GM18858 (cell line): Measurements from ENCODE around the gene MRO.
"Not testable (repeated sequence)": the region's sequence is repeated elsewhere in the genome, so short reads cannot be mapped to it uniquely, and the experiment has no call there.

ENCODE experiments used
- ATAC-seq: cut with Tn5 transposase; IDR thresholded peaks from one replicate; pipeline ENCODE4 v1.9.1; 2021; ENCODE audit not compliant: unreplicated experiment

The MRO gene

DNA sequence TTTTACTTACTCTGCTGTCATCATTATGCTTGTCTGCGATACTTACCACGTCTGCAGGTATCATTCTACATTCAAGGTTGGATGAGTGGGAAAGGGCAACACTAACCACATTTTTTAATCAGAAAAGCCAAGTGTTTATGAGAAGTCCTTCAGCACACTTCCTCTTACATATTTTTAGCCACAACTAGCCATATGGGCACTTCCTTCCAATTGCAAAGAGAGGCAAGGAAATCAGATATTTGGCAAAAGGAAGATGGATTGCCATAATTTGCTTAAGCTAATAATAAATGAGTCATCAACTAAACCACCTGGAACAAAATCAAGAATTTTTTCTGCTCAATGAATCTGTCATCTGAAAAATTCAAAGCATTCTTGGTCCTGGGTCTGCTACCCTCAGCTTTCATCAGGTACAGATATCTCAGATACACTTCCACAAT is 16.7 kb upstream of the MRO start:
- ATAC-seq = no peak

DNA sequence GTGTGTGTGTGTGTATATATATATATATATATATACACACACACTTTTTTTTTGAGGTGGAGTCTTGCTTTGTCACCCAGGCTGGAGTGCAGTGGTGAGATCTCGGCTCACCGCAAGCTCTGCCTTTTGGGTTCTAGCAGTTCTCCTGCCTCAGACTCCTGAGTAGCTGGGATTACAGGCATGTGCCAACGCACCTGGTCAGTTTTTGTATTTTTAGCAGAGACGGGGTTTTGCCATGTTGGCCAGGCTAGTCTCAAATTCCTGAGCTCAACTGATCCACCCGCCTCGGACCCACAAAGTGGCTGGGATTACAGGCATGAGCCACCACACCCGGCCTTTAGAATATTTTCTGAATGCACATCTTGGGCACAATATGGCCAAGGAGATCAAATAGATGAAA is 13.7 kb upstream of the MRO start:
- not testable (repeated sequence) for ATAC-seq

DNA sequence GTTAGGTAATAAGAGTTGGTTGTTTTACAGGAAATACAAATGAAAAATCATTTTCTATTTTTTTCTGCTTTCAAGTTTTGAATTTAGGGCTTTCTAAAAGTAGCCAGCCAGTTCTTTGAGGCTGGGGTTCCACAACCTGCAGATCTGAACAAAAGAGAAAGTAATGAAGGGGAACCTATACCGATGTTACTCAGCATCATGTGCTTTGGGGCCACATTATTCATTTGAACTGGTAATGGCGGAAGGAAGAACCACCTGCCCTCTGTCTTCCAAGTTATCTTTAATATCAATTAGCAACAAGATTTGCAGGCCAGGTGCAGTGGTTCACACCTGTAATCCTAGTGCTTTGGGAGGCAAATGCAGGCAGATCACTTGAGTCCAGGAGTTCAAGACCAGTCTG is 12.9 kb upstream of the MRO start:
- ATAC-seq = peak; percentile 45

DNA sequence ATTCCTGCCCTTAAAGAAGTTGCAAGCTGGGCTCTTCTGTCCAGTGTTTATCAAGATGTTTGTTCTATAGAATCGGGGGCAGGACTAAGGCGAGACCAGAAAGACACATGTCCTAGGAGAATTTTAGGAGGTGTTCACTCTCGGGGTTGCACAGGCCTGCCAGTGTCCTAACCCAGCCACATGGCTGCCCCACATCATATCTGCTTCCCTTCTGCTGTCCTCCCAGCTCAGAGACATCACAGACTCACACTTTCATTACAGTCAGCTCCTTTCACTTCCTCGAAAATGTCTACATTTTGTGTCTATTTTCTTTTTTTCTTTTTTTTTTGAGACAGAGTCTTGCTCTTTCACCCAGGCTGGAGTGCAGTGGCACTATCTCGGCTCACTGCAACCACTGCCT is 10.7 kb upstream of the MRO start:
- ATAC-seq = peak; percentile 63

DNA sequence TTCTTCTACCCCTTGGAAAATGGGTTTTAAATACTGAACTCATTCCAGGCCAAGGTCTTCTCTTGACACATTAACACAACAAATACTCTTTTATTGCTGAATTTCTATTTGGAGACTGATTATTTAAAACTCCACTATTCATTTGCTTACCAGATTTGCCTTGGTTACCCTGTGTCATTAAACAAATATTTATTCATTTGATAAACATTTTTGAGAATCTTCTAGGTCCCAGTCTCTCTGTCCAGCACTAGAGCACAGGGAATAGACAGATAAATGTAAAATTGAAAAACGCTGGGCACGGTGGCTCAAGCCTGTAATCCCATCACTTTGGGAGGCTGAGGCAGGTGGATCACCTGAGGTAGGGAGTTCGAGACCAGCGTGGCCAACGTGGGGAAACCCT is 9.8 kb upstream of the MRO start:
- ATAC-seq = no peak

DNA sequence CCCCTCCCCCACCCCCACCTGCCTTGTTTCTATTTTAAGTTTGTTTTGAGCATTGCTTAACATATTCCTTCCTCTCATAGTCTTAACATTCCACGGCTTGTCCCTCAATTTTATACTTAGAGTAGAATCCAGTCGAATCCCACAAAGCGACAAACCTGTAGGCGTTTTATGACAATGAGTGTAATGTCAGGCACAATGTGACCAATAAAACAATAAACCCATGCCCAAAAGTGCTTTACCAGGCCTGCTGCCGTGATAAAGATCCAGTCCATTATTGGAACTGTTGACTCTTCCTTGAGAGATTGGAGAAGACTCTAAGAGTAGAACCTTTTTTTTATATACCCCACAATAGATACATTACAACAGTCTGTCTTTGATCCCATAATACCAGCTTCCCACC is 6.2 kb upstream of the MRO start:
- ATAC-seq = no peak

DNA sequence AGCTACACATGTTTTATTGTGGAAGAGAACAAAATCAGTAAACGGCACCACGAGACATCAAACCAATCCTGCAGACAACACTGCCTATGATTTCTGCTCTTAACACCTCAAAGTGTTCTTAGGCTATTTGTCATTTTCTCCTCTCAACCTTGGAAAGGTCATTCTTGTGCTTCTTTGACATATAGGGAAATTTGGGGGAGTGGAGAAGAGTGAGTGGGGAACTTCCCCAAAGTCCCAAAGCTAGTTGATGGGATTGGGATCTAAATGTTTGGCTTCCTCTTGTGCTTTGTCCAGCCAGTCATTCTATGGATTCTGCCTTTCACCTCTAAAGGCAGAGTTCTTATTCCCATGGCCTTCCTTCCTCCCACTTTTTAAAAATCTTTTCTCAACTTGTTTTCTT is 5.8 kb upstream of the MRO start:
- ATAC-seq = no peak

DNA sequence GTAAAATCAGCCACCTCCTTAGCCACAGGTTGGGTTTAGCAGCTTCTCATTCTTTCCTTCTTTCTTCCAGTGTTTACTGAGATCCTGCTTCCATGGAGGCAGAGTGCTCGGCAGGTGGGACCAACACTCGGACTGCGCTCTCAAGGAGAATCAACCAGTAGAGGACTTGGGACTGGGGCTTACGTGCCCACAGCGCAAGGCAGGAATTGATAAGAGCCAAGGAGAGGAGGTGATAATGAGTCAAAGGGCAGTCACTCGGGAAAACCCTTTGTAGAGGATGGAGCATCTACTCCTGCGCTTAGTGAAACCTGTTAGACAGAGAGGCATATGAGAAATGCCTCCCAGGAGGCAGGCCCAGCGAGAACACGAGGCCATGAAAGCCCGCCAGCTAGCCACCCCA is 2.9 kb upstream of the MRO start:
- ATAC-seq = no peak

DNA sequence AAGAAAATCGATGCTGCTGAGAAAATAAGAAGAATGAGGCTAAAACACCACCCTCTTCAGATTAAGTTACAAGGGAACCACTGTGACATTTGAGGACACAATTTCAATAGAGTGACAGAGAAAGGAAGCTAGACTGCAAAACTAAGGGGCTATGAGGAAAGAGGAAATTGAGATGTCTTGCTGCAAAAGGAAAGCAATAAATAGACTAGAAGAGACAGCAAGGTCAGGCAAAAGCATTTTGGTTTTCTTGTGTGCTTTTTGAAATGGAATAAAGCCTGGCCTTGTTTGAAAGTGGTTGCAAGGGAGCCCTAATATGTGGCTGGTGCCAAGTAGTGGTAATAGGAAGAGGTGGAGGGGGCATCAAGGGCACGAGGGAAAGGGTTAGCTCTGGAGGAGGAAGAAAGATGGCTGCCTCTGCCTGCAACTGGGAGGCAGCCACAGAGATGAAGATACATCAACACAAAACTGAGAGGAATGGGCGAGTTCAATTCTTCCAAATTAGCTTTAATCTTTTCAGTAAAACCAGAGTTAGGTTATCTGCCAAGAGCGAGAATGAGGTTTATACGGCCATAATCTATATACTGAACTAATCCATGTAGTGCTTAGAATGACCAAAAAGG is 1.2 kb upstream of the MRO start:
- no peak for ATAC-seq

DNA sequence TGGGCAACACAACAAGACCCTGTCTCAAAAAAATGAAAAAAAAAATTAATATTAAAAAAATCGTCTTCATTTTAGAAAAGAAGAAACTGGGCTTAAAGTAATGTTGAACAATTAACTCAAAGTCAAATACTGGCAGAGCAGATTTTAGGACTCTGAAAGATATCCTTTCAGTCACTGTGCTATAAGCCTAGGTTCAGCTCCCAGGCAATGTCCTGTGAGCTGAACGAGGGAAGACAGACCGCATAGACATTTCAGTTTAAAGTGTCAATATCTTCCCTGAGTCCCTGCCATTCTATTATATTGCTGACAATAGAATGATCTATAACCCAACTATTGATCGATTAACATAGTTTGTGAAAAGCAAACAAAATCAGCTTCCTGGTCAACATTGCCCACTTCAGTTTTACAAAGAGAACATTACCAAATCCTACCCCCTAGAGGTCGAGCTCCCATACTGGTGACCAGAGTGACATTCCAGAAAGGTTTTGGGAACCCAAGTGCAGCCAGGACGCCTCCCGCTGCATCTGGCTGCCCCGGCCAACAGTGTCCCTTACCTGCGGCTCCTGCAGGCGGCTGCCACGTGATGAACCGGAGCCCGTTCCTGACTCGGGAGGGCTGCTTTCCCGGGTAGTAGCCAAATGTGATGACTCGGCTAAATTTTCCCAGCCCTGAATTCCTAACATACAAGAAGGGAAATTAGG is 639 bp downstream of the MRO start:
- no peak for ATAC-seq

DNA sequence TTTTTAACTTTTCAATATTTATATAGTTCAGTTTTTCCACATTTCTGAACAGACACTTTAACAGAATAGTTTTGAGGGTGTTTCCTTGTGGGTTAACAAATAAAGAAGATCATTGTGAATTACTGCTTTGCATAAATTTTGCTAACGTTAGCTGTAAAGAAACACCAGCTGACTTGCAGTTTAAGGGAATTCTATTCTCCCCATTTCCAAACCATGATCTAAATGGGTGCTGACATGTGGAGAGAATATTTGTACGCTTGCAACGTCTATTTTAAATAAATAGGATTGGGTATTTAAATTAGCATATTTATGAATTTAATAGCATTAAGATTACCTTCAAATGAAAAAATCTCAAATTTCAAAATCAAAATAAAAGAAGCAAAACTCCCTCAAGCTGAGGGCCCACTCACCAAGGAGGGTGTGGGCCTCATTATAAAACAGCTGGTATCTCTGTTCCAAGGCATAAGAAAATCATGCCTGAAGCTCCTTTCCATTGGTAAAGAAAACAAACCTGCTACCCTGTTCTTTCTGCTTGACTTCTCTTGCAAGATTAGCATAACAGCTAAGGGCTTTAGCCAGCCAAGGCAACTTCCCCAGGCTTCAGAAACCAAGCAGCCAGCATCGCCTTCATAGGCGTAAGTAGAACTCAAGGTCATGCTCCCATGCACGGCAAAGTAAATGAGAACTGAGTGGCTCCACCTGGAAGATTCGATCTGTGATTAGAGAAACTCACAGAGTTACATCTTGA is 3.2 kb downstream of the MRO start:
- peak; percentile 62 for ATAC-seq

DNA sequence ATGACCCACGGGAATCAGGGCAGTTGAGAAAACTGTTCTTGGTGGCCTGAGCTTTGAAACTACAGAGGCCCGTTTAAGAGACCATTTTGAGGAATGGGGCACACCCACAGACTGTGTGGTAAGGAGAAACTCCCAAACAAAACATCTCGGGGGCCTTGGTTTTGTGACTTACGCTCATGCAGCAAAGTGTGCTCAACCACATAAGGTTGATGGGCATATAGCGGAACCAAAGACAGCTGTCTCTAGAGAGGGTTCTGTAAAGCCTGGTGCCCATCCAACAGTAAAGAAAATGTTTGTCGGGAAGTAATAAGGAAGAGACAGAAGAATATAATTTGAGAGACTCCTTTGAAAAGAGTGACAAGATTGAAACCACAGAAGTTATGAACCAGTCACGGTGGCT is 5.4 kb downstream of the MRO start:
- no peak for ATAC-seq

DNA sequence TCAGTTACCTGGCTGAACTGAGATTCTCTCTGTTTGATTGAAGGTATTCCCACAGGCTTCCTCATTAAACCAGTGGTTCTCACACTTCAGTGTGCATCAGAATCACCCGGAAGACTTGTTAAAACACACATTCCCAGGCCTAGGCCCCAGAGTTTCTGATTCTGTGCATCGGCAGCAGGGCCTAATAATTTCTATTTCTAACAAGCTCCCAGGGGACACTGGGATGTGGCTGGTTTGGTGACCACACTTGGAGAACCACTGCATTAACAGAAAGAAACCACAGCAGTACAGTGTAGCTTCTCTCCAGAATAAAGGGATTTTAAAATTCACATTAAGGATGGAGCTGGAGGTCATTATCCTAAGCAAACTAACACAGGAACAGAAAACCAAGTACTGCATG is 6.5 kb downstream of the MRO start:
- ATAC-seq = no peak

DNA sequence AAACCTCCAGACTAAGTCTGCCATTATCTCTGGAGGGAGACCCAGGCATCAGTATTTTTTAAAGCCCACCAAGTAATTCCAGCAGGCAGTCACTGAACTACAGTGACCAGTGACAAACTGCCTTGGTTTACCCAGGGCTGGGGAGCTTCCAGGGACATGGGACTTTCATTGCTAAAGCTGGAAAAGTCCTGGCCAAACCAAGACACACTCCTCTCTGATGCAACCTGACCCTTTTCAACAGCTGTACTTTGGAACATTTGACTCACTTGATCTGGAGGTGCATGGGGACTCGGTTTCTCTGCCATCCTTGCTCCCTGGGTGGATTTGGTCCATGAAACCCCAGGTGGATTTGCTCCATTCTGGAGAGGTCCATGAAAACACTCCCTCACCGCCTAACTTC is 7.0 kb downstream of the MRO start:
- ATAC-seq = no peak

DNA sequence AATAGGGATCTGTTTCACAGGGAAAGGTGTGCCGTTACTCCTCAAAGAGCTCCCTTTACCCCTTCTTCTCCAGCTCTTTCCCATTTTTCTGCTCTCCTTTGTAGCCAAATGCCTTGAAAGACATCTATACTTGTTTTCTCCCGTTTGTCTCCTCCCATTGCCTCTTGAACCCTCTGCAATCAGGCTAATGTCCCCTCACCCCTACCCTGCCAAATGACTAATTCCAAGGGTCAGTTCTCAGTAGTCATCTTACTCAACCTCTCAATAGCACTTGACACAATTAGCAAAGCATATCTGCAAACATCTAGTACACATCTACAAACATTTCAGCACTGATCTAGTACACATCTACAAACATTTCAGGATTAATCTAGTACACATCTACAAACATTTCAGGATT is 12.6 kb downstream of the MRO start:
- no peak for ATAC-seq

DNA sequence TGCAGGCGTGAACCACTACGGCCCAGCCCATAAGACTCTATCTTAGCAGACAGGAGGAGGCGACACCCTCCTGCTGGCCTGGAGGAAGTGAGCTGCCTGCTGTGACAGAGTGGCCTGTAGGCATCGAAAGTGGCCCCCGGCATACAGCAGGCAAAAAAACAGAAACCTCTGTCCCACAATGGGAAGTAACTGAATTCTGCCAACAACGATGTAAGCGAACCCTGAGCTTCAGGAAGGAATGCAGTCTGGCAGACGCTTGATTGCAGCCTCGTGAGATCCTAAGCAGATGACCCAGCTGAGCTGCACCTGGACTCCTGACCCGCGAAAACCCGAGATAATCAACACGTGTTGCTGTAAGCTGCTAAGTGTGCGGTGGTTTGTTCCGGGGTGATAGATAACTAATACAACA is 13.6 kb downstream of the MRO start:
- ATAC-seq = no peak

DNA sequence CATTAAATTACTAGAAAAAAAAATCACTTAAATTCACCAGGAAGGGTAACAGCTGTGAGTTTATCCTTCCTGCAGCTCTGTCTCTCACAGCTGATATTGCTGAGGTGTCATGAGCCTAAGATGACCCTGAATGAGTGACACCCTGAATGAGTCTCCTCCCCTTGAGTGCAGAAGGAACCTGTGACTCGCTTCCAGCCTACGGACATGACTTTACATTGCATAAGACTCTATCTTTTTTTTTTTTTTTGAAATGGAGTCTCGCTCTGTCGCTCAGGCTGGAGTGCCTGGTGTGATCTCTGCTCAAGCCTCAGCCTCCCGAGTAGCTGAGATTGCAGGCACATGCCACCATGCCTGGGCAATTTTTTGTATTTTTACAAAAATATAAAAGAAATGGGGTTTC is 14.1 kb downstream of the MRO start:
- no peak for ATAC-seq

DNA sequence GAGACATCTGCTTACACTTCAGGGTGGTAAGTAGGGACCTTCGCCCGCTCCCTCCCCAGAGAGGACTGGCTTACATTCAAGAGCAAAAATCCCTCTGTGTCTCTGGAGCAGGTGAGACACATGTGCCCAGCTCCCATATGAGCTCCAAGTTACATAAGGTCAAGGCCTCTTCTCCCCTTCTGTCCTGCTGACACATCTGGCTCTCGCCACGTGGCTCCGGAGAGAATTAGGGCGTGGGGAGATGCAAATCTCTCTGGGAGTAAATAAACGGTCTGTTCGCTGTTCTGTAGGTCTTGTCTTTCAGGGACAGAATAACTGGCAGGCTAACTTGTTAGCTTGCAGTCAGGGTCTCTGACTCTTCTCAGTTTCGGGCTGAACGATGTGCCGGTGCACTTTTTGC is 16.2 kb downstream of the MRO start:
- no peak for ATAC-seq

DNA sequence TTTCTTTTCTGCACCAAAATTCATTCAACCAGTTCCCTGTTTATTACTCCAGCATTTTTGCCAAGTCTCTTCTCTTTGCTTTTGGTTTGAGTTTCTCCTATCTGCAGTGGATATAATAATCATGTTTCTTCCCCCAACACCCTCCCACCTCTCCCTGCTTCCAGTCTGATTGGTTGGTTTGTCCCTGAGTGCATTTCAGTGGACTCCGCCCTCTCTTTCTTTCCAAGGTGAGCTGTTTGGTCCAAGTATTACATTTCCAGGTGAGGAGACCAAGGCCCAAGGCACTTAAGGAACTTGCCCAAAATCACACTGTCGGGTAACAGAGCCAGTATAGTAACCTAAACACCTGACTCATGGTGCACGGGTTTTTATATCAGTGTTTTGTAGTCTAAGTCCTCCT is 17.7 kb downstream of the MRO start:
- ATAC-seq = no peak

DNA sequence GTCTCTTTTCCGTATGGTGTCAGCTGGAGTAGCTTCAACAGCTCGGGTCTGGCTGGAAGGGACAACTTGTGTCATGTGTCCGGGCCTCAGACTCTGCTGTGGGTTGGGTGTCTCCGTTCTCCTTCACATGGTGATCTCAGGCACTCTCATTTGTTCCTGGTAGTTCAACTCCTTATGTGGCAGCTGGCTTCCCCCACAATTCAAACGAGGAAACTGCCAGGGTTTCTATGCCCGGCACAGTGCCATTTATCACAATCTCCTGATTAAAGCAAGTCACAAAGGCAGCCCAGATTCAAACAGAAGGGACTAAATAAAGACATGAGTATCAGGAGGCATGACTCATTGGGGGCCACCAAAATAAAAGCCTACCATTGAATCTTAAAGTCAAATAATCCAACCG is 22.7 kb downstream of the MRO start:
- ATAC-seq = no peak

DNA sequence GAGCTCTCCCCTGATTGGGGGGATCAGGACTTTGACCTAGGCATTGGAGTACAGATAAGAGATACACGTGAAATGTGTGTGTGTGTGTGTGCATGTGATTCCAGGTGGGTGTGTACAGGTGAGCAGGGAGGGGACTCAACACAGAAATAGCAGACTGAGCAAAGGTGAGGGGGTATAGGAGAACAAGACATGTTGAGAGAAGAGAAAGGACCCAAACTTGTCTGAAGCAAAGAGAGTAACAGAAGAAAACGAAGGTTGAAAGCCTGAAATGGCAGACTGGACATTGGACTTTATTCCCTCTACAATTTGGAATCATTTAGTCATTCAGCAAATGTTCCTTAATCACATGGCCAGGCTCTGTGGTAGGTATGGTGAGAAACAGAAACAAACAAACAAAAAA is 23.3 kb downstream of the MRO start:
- ATAC-seq = no peak
